ENCODE measurements around the gene MRPL46.
"Not testable (repeated sequence)": the region's sequence is repeated elsewhere in the genome, so short reads cannot be mapped to it uniquely, and the experiment has no call there.

The MRPL46 gene

GRCh38 chr15:88477904-88478303 lies 10.7 kb upstream of the MRPL46 start:
- no peak for DNase-seq

- no peak for DNase-seq
Observed at GRCh38 chr15:88477126-88477525, 9.9 kb upstream of the MRPL46 start.

GRCh38 chr15:88476635-88477060 lies 9.5 kb upstream of the MRPL46 start:
- peak; percentile 35 for DNase-seq

DNA sequence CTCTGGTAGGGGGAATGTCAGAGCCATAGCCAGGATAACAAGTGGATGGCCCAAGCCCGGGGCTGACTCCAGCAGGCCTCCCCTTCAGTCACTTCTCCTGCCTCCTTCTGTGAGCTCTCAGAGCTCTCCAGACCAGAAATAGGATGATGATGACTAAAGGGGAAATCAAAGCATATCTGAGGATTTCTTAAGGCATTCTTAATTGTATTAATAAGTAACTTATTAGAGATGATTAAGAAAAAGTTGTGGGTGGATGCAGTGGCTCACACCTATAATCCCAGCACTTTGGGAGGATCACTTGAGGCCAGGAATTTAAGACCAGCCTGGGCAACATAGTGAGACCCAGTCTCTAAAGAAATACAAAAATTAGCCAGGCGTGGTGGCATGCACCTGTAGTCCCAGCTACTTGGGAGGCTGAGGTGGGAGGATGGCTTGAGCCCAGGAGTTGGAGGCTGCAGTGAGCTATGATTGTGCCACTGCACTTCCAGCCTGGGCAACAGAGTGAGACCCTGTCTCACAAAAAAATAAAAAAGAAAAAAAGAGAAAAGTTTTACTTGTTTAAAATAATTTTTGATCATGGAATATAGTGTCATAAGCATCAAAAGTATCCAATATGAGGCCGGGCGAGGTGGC lies 6.6 kb upstream of the MRPL46 start:
- not testable (repeated sequence) for DNase-seq

DNA sequence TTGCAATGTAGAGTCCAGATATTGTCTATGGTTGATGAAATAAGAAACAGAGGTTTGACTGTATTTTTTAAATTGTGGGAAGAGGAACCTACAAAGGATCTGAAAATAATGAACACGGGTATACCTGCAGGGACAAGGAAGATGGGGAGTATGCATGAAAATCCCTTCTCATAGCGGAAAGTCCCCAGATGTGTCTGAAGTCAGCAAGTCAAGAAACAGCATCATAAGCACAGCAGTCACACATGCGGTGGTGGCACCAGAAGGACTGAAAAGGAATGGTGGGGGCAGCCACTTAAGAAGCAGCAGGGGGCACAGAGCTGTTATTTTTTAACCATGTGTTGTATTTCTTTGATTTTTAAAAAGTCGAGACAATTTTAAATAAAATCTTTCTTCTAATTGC lies 5.0 kb upstream of the MRPL46 start:
- no peak for DNase-seq

GRCh38 chr15:88470625-88471372 lies 3.6 kb upstream of the MRPL46 start:
- no peak for DNase-seq

DNA sequence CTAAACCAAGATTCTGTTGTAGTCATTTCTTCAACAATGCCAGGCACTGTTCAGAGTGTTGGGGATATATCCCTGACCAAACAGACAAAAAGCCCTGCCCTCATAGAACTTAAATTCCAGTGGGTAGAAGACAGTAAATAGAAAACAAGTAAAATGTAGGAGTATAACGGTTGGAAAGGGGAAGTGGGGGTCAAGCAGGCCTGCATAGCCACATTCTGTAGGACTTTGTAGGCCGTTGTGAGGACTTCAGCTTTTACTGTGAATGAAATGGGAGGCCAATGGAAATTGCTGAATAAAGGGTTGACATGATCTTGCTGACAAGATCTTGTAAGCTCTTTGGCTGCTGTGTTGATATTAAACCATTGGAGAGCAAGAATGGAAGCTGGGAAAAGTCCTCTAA lies 2.1 kb upstream of the MRPL46 start:
- DNase-seq = no peak

DNA sequence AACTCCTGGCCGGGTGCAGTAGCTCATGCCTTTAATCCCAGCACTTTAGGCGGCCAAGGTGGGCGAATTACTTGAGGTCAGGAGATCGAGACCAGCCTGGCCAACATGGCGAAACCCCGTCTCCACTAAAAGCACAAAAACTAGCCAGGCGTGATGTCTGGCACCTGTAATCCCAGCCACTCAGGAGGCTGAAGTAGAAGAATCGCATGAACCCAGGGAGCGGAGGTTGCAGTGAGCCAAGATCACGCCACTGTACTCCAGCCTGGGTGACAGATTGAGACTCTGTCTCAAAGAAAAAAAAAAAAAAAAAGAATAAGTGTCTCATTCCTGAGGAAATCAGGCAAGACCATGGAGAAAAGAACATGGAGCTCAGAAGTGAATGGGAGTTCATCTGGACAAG lies 1.5 kb upstream of the MRPL46 start:
- not testable (repeated sequence) for DNase-seq

GRCh38 chr15:88467935-88468528 lies 844 bp upstream of the MRPL46 start:
- peak; percentile 23 for DNase-seq

- DNase-seq = no peak
Observed at GRCh38 chr15:88465633-88466224, 1.5 kb downstream of the MRPL46 start.

GRCh38 chr15:88463870-88464532 lies 3.2 kb downstream of the MRPL46 start:
- DNase-seq = no peak

DNA sequence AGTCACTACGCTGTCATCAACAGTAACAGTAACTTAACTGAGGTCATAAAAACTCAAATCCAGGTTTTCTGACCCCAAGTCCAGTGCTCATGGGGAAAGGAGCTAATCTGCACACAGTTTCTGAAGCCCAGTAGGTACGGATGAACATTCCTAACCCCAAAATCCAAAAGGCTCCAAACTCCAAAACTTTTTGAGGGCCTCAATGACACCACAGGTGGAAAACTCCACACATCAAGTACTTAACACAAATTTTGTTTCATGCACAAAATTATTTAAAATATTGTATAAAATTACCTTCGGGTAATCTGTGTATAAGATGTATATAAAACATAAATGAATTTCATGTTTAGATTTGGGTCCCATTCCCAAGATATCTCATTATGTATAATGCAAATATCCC lies 10.5 kb downstream of the MRPL46 start:
- DNase-seq = no peak

DNA sequence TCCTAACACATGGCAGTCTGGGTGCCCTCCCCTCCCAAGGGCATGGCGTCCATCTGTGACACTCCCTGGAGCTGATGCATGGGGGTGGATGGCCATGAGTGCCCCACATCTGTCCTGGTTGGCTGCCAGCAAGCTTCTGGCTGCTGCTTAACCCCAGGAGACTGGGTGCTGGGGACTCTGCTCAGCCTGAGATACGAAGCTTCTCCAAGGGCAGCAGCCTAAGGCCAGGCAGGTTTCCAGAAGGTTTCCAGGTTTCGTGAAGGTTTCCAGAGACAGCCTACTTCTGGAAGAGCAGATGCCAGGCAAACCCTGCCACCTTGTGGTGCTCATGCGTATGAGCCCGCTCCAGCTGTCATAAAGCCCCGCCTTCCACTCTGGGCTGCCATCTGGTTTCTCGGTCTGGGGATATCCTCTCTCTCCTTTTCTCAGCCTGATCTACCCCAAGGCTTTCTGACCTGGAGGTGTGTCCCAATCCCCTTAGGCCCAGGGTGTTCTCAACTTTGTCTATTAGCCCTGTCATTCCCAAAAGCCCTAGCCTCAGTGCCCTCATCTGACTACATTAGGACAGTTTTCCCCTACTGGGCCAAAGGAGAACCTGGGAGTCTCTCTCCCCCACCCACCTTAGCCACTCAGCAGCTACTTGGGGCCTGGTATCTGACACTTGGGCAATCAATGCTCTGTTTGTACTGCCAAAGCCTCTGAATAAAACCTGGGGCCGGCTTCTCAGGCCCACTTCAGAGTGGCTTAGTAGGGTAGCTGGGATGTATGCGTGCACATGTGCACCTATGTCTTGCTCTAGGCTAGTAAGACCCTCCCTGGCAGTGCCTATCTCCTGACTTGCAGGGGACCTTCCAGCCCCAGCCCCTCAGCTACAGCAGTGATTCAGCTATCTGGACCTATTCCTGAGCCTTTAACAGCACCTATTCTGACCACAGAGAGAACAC lies 12.0 kb downstream of the MRPL46 start:
- peak; percentile 54 for DNase-seq

DNA sequence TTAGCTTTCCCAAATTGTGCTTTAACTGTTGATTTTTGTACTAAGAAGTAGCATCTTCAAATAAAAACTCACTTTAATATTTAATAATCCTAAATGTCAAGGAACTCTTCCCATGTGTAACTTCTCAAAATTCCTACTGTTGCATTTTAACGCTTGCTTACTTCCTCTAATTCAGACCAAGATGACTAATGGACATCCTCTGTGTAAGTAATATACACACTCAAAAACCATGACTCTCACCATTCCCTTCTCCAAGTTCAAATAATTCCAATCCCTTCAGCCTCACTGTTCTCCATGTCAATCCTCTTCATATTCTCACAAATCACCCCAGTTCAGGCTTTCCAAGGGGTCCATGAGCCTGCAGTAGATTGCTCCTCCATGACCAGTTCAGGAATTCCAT lies 13.0 kb downstream of the MRPL46 start:
- DNase-seq = no peak

GRCh38 chr15:88453651-88454050 lies 13.5 kb downstream of the MRPL46 start:
- no peak for DNase-seq

- peak; percentile 13 for DNase-seq
Observed at GRCh38 chr15:88450125-88450798, 16.9 kb downstream of the MRPL46 start.

DNA sequence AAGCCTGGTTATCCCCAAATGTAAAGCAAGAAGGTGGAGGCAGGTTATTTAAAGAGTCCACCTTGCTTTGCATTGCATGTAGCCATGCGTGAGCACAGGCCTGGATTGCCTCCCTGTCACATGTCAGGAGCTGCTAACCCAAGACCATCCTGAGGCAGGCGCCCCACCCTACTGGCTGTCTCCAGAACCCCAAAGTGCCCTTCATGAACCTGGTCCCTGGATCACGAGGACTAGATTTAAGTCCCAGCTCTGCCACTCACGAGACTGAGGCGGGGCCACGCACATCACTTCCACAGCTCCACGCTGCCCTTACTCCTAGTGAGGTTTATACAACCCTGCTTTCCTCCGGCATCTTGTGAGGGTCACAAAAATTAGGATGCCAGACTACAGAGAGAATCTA lies 17.6 kb downstream of the MRPL46 start:
- DNase-seq = no peak

DNA sequence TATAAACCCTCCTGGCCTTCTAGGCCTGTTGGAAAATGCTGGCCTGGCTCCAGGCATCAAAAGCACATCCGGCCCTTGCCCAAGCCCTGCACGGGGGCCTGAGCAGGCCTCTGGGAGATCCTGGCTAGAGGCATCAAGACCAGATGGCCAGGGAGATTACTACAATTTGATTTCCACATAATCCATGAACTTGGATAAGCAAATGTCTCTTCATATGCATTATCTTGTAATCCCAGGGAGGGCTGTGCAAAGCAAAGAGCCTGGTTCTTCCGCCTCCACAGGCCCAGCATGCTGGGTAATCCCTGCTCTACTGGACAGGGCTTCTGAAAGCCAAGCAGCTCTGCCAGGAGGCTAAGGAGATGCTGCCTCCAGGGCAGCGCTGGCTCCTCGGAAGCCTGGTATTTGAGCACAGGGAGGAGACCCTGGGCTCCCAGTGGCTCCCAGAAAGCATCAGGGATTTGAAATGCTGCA lies 18.2 kb downstream of the MRPL46 start:
- DNase-seq = no peak

DNA sequence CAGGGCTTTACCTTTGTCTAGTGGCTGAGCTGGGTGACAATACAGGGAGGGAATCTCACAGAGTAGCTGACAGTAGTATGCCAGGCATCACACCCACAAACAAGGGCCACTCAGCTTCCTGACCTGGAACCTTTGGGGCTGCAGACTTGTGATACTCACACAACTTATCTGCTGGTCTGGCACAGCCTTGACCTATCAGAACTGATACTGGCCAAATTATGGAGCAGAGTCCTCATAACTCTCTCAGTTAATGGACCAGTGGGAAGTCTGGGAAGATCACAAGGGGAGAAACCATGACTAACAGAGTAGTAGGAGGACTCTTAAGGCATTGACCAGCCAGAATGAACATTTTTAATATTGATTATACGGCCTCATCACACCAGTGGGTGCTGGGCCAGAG lies 19.4 kb downstream of the MRPL46 start:
- DNase-seq = no peak

- no peak for DNase-seq
Observed at GRCh38 chr15:88447206-88447605, 20.0 kb downstream of the MRPL46 start.

DNA sequence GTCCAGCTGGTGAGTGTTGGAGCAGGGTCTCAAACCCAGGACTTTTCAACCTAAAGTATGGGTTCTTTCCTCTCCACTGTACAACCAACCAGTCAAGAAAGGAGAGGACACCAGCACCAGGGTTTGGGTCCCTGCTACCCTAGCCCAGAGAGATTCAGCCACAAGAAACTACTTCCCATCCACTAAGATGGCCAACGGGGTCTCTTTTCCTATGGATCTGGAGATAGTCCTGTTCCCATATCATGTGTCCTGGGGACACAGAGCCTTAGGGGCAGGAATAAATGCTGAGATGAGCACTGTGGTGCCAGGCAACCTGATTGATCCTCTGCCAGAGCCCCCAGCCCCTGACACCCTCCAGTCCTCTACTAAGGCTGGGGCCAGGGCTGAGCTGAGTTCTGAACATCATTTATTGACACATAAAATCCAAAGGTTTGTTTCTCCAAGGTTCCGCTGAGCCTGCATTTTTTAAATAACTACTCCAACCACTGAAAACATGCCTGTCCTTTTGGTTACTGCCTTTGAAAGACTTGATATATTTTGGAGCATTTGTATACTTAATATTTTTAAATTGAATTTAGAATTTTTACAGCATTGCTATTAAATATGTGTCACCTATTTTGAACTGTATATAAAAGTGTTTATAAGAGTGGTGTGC lies 26.0 kb downstream of the MRPL46 start:
- no peak for DNase-seq
